ENCODE measurements around the gene ZNF668.

- TF ChIP-seq CTCF (conservative IDR thresholded peaks at IDR 0.05; ENCODE audit: low read depth, low read length) (no peak), SMC3 (IDR thresholded peaks at IDR 0.05; ENCODE audit: low read depth, low read length) (no peak), USF2 (IDR thresholded peaks at IDR 0.05; ENCODE audit: low read depth, low read length) (no peak), POLR2A (IDR thresholded peaks at IDR 0.05; ENCODE audit: low read depth, low read length) (peak; percentile 76; the same call in 1 of the 2 replicates), CHD1 (IDR thresholded peaks at IDR 0.05; ENCODE audit: low read depth, low read length) (no peak; the same call in 1 of the 2 replicates), MXI1 (IDR thresholded peaks at IDR 0.05; ENCODE audit: borderline replicate concordance, low read depth, low read length) (no peak), CEBPB (IDR thresholded peaks at IDR 0.05; ENCODE audit: low read depth, low read length) (peak; percentile 47; the same call in 1 of the 2 replicates), RFX5 (IDR thresholded peaks at IDR 0.05; ENCODE audit: low read depth, low read length) (0 out of 2 replicates have a peak, but pooled peaks have one; percentile 14), MAFK (IDR thresholded peaks at IDR 0.05; ENCODE audit: low read depth, low read length) (no peak), RCOR1 (IDR thresholded peaks at IDR 0.05; ENCODE audit: insufficient replicate concordance, low read length) (no peak), RAD21 (IDR thresholded peaks at IDR 0.05; ENCODE audit: low read length) (no peak)
Observed at GRCh38 chr16:31118223-31119155, 44.4 kb upstream of the ZNF668 start.

Measured in IMR-90 (cell line).